Superior temporal gyrus (tissue), 1 donor: Measurements from ENCODE around the gene MYL2.

Experiments used
- DNase-seq: peaks from one replicate; pipeline ENCODE4 v3.0.0-alpha.2; 2016; ENCODE audit errors: extremely low spot score

Gene MYL2

GRCh38 chr12:110930348-110931314 lies 10.3 kb upstream of the MYL2 start:
- no peak for DNase-seq

DNA sequence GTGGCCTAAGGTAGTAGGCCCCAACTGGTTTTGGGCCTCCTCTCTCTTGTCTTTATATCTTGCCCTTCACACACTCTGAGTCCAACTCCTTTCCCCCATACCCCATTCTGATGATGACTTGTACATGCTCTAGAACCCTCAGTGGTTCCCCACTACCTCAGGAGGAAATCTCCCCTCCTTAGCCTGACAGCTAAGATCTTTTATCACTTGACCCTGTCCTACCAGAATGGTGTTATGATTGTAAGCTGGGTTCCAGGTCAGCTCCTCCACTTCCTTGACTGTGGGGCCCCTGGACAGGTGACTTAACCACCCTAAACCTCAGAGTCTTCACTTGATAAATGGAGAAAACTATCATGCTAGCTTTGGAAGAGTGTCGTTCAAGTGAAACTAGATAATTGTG lies 9.4 kb upstream of the MYL2 start:
- DNase-seq, result no peak

DNA sequence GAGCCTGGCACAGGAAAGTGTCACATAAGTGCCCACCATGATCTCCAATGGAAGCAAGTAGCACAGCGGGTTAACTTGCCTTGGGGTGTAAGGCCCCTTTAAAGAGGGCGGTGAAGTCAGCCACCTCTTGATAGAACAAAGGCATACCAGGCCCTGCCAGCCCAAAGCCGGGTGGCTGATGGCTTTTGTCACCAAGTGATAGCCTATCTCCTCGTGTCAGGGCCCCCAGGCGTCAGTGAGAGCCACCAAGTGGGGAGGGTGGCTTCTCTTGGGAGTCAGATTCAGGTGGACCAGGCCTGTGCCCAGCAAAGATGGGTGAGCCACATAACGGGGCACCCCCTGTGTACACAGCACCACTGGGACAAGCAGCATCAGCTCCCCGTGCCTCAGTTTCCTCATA lies 8.3 kb upstream of the MYL2 start:
- DNase-seq, result no peak

GRCh38 chr12:110927546-110927945 lies 7.2 kb upstream of the MYL2 start:
- DNase-seq, result no peak

DNA sequence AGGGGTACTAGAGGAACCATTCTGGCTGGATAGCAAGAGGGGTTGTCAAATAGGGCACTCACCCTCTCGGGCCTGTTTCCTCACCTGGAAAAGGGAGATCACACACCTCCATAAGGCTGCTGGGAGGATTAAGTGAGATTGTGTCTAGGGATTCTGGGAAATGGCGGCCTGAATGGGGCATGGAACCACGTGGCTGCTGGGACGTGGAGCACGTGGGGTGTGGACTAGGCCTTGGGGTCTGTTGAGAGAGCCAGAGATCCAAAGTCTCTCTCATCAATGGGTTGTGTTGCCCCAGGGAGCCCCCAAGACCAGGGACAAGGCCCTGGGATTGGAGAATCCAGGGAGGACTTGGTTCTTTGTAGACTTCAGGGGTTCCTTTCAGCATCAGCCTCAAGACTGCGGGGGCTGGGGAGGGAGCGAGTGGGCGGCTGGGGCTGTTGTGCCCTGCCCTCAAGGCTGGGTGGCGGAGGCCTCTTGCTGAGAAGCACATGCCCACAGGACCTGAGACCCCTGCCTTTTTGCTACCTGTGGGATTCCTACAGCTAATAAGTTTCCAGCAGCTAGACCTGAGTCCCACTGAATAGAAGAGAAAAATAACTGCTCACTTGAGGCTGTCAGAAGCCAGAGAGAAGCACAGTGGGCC lies 3.4 kb upstream of the MYL2 start:
- DNase-seq, result no peak

GRCh38 chr12:110923192-110923591 lies 2.8 kb upstream of the MYL2 start:
- DNase-seq, result no peak

DNA sequence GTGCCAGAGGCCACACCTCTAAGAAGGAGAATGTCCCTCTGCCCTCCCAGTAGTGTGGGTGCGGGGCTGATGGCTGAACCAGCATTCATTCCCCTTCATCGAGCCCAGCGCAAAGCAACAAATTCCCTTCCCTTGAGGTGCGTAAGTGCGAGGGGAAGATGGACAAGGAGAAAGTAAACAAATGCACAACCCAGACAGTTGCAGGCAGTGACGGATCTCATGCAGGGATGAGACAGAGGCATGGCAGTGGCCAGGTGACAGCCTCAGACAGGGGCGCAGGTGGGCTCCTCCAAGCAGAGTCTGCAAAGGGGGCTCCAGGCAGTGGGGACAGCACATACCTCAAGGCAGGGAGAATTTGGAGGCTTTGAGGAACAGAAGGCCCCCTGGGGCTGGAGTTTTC lies 2.3 kb upstream of the MYL2 start:
- no peak for DNase-seq

DNA sequence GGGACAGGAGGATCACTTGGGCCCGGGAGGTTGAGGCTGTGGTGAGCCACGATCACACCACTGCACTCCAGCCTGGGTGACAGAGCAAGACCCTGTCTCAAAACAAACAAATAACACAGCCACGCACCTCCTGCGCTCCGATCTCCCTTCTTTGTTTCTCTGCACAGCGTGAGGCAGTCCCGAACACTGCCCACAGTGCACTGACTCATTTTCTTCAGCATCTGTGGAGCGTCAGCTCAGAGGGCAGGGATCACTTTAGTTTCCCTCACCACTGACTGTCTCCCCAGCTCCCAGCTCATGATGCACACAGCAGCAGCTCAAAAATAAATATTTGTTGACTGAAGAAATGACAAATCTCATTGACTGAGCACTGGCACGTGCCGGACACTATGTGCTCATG lies 883 bp upstream of the MYL2 start:
- DNase-seq, result no peak

DNA sequence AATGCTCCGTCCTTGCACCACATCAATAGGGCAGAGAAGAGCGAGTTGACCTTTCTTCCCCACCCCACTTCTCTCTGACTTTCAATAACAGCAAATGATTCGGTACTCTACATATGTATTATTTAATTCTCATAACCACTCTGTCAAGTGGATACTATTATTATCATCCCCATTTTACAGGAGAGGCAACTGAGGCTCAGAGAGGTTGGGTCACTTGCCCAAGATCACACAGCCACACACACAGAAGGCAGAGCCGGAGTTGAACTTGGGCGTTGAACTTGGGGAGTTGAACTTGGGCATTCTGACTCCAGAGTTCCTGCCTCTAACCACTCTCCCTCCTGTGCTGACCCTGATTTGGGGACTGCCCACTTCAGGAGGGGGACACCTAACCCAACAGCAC lies 659 bp downstream of the MYL2 start:
- no peak for DNase-seq

DNA sequence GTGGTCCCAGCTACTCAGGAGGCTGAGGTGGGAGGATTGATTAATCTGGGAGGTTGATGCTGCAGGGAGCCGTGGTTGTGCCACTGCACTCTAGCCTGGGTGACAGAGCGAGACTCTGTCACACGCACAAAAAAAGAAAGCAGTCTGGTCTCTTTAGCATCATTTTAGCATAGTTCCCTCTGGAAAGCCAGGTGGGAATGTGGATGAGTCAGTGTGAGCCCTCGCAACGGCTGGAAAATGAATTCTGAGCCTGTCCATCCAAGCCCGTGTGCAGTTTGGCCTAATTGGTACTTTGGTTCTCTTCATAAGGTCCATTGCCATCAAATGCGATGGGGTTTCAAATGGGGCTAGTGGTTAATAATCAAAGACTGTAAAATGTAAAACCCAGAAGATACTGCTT lies 2.4 kb downstream of the MYL2 start:
- no peak for DNase-seq

GRCh38 chr12:110917467-110917866 lies 2.9 kb downstream of the MYL2 start:
- no peak for DNase-seq

DNA sequence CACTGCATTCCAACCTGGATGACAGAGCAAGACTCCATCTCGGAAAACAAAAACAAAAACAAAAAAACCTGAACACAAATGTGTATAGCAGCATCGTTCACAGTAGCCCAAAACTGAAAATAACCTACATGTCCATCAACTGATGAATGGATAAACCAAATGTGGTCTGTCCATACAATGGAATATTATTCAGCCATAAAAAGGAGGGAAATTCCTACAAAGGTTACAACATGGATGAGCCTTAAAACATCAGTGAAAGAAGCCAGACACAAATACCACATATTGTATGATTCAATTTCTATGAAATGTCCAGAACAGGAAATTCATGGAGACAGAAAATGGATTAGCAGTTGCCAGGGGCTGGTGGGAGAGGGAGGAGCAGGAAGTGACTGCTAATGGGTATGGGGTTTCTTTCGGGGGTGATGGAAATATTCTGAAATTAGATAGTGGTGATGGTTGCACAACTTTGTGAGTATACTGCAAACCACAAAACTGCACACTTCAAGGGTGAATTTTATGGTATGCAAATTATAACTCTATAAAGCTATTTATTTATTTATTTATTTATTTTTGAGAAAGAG lies 4.0 kb downstream of the MYL2 start:
- DNase-seq, result no peak

GRCh38 chr12:110913119-110914056 lies 7.0 kb downstream of the MYL2 start:
- no peak for DNase-seq

- DNase-seq, result no peak
Observed at GRCh38 chr12:110912263-110912662, 8.1 kb downstream of the MYL2 start.

DNA sequence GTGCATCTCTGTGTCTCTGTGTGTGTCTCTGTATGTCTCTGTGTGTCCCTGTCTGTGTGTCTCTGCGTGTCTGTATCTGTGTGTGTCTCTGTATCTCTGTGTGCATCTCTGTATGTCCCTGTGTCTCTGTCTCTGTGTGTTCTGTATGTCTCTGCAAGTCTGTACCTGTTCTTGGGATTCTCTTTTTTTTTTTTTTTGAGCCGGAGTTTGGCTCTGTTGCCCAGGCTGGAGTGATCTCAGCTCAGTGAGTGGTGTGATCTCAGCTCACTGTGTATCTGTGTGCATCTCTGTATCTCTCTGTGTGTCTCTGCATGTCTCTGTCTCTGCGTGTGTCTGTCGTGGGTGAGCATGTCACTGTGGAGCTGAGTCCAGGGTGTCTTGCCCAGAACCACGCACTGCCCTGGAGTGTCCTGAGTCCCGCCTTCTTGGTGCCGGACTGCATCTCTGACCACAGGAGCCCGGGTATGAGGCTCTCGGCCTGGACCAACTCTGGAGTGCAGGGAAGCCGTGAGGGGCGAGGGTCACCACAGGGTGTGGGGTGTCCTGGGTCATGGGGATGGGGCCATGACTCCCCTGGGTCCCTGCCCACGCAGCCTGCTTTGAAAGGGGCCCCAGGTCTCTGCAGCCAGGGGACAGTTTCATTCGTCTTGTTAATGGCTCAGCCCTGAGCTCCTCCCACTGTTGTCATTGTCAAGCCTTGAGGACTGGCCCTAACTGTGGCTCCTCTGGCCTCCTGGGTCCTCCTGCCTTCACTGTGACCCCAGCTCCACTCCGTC lies 11.8 kb downstream of the MYL2 start:
- no peak for DNase-seq

DNA sequence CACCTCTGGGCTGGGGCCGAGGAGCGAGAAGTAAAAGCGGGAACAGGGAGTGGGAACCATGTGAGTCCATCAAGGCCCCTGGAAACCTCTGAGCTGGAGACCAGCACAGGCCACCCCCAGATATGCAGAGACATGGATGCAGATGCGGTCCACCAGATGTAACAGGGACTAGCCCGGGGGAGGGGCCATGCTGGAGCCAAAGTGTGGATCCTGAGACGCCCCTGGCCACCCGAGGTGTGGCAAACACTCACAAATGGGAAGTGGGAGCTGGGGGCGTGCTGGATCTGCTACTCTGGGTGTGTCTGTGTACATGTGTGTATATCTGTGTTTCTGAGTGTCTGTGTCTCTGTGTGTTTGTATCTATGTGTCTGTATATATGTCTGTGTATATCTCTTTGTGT lies 12.8 kb downstream of the MYL2 start:
- no peak for DNase-seq

- no peak for DNase-seq
Observed at GRCh38 chr12:110906985-110907384, 13.4 kb downstream of the MYL2 start.

DNA sequence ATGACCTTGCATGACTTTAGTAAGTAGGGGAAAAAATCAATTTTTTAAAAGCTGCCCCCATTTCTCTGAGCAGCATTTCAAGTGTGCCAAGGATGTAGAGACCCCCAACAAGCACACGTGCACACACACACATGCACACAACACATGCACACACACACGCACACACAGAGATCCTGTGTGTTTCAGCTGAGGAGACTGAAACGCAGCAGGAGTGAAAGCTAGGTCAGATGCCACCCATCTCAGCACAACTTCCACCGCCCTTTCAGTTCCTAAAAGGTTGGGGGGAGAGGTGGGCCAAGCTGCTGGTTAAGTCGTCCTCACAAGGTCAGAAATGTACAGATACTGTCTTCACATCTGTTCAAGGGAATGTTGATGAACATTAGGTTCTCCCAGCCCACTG lies 13.9 kb downstream of the MYL2 start:
- DNase-seq, result no peak

DNA sequence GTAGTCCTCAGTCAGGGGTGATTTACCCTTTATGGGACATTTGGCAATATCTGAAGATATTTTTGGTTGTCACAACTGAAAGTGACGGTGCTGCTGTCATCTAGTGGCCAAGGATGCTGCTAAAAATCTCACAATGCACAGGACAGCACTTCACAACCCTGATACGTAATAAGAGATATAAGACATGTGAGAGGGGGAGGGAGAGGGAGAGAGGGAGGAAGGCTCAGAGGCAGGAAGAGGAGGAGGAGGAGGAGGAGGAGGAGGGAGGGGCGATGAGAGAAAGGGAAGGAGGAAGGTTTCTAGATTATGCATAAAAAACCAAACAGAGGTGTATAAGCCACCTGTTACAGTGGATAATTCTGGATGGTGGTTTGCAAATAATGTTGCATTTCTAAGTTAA lies 14.3 kb downstream of the MYL2 start:
- no peak for DNase-seq

DNA sequence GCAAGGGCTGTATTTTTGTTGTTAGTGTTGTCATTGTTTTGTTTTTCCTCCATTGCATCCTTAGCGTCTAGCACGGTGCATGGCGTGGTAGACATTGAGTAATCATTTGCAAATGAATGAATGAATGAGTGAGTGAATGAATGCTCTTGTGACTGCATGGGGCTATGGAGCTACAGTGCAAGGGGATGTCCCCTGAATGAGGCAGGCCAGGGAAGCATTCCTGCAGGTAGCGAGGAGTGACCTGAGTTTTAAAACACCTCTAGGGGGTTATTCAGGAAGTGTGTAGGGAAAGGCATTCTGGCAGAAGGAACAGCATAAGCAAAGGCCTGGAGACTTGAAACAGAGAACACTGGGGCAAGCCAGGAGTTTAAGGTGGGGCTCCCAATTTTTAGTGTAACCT lies 16.9 kb downstream of the MYL2 start:
- no peak for DNase-seq

DNA sequence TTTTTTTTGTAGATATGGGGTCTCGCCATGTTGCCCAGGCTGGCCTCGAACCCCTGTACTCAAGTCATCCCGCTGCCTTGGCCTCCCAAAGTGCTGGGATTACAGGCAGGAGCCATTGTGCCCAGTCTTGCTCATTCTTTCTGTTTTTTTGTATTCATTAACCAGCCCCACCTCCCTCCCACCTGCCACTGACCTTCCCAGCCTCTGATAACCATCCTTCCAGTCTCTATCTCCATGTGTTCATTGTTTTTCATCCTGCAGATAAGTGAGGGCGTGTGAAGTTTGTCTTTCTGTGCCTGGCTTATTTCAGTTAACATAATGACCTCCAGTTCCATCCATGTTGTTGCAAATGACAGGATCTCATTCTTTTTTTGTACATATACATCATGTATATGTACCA lies 19.0 kb downstream of the MYL2 start:
- no peak for DNase-seq
